Urinary bladder (tissue), 4 donors: ENCODE results near the gene RFC3. TPM values are rescaled to one million over a fixed set of nuclear protein-coding genes. Genes with fewer than 3 reads are reported as not detected.
"Not testable (repeated sequence)": the region's sequence is repeated elsewhere in the genome, so short reads cannot be mapped to it uniquely, and the experiment has no call there.

Source experiments
- DNase-seq: peaks from one replicate; pipeline ENCODE4 v3.0.0-alpha.2; 2015; ENCODE audit errors: extremely low spot score
- H3K27ac ChIP-seq: one replicate; pipeline ENCODE4 v1.5.1; 2013; ENCODE audit warnings: low read depth, mild to moderate bottlenecking, moderate library complexity
- H3K36me3 ChIP-seq: one replicate; pipeline ENCODE4 v1.6.1; 2013; ENCODE audit warnings: mild to moderate bottlenecking, moderate library complexity; ENCODE audit not compliant: insufficient read depth
- H3K4me1 ChIP-seq: one replicate; pipeline ENCODE4 v1.6.1; 2013; ENCODE audit warnings: mild to moderate bottlenecking, moderate library complexity; ENCODE audit not compliant: insufficient read depth
- H3K4me3 ChIP-seq: one replicate; pipeline ENCODE4 v1.5.1; 2013; ENCODE audit warnings: low read depth, low read length
- WGBS: extraction: QIAGEN DNeasy Blood & Tissue Kit; methylation state at CpG from one replicate; pipeline ENCODE4 v1.1.7; 2013; 5-methylcytosine and 5-hydroxymethylcytosine counted together
- polyA plus RNA-seq: library from polyadenylated mRNA; stranded (reverse); fragments of 200-250 nt; gene quantifications from one replicate; pipeline ENCODE4 v1.2.3, GENCODE V29; 2013
- total RNA-seq: library from RNA; depleted of rRNA; stranded (reverse); fragments of >200 nt; gene quantifications from one replicate; pipeline ENCODE4 v1.2.3, GENCODE V29; 2014
- donor health status: healthy with polysubstance abuse.
- donor health status: healthy.

The RFC3 gene
- total and polyA plus RNA-seq, 2 donors = 6.0 to 25.7 TPM

GRCh38 chr13:33794576-33794975 is 23.4 kb upstream of the RFC3 start:
- Histone ChIP-seq H3K27ac (no peak overlapping the region), H3K4me1 (no peaks in the 10 kb centered on the region), H3K4me3 (no peak overlapping the region), H3K36me3 (no peaks in the 10 kb centered on the region)
- no peak for DNase-seq
- WGBS = 73% methylated on average over 4 of the region's 4 CpGs

DNA sequence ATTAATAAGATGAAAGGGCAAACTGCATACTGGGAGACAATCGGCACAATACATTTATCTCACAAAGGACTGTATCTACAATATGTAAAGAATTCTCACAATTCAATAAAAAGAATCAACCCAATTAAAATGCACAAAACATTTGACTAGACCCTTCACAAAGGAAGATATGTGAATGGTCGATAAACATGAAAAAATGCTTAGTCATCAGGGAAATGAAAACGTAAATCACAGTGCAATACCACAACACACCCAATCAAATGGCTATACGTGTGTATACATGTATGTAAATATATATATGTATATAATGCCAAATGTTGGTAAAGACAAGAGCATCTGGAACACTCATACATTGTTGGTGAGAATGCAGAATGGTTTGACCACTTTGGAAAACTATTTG is 21.9 kb upstream of the RFC3 start:
- Histone ChIP-seq H3K4me3 (no peak overlapping the region), H3K36me3 (no peaks in the 10 kb centered on the region), H3K4me1 (no peaks in the 10 kb centered on the region), H3K27ac (no peak overlapping the region)
- WGBS = 85% methylated on average over 4 of the region's 4 CpGs
- DNase-seq = no peak

DNA sequence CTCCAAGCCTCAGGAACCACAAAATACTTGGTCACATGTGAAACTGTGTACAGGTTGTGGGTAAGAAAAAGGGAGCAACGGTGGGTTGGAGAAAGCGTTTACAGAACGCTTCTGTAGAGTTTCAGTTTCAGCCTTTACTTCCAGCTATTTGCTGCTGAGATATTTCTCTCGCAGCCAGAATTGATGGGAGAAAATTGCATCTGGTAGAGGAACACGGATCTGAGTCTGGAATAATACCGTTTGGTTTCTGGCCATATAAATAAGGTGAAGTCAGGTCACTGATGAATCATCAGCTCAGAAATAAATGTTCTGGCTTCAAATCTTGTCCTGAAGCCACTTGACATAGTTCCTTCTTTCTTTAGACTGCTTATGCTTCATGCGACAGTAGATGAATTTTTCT is 20.3 kb upstream of the RFC3 start:
- H3K4me3 ChIP-seq = no peak overlapping the region
- DNase-seq = no peak
- WGBS = 25% methylated on average over 7 of the region's 7 CpGs
- no peaks in the 10 kb centered on the region for H3K4me1 ChIP-seq
- no peaks in the 10 kb centered on the region for H3K36me3 ChIP-seq
- H3K27ac ChIP-seq = no peak overlapping the region

GRCh38 chr13:33798023-33798422 is 19.9 kb upstream of the RFC3 start:
- Histone ChIP-seq H3K4me1 (no peaks in the 10 kb centered on the region), H3K4me3 (no peak overlapping the region), H3K36me3 (no peaks in the 10 kb centered on the region), H3K27ac (no peak overlapping the region)
- 40% methylated on average over 3 of the region's 3 CpGs for WGBS
- no peak for DNase-seq

- H3K36me3 ChIP-seq = no peaks in the 10 kb centered on the region
- peak; percentile 40 for DNase-seq
- H3K4me1 ChIP-seq = no peaks in the 10 kb centered on the region
- no peak overlapping the region for H3K27ac ChIP-seq
- no peak overlapping the region for H3K4me3 ChIP-seq
- WGBS = 35% methylated on average over 6 of the region's 6 CpGs
Observed at GRCh38 chr13:33799950-33800592, 17.9 kb upstream of the RFC3 start.

- H3K4me1 ChIP-seq = no peaks in the 10 kb centered on the region
- DNase-seq = no peak
- 21% methylated on average over 3 of the region's 3 CpGs for WGBS
- no peak overlapping the region for H3K27ac ChIP-seq
- no peaks in the 10 kb centered on the region for H3K36me3 ChIP-seq
- no peak overlapping the region for H3K4me3 ChIP-seq
Observed at GRCh38 chr13:33800646-33801186, 17.2 kb upstream of the RFC3 start.

DNA sequence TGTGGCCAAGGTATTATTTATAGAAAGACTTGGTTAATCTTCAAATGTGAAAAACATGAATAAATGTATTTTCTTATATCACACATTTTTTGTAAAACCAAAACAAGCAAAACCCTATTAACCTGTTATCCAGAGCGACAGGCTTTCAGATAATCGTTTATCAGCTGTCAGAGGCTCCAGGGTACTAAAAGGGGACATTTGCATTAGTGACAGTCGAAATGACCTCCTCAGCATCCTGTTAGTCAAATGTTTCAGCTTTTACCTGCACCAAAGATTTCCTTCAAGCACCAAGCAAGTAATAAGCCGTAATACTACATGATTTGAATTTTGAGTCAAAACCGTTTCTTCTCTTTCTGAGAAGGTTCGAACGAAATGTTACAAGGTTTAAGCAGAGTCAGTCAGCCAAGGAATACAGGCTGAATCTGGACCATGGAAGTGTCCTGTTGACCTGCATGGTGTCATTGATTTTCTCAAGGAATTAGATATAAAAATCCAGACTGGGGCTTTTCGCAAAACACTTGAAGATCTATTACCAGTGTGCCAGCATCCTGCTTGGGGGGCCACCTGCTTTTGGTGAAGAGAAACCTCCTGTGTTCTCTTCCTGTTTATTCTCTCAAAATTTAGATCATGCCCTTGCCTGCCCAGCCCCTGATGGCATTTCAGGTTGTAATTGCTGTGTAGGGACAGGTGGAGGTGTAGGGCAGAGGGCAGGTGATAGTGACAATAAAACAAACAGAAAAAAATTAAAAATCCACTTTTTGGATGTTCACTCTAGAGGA is 11.3 kb upstream of the RFC3 start:
- Histone ChIP-seq H3K27ac (no peak overlapping the region), H3K36me3 (no peaks in the 10 kb centered on the region), H3K4me3 (no peak overlapping the region), H3K4me1 (no peaks in the 10 kb centered on the region)
- no peak for DNase-seq
- WGBS = 74% methylated on average over 8 of the region's 8 CpGs

- DNase-seq, H3K4me1 ChIP-seq, H3K4me3 ChIP-seq, H3K27ac ChIP-seq, H3K36me3 ChIP-seq: not testable (repeated sequence)
- WGBS = 86% methylated on average over 7 of the region's 7 CpGs
Observed at GRCh38 chr13:33812829-33813228, 5.1 kb upstream of the RFC3 start.

DNA sequence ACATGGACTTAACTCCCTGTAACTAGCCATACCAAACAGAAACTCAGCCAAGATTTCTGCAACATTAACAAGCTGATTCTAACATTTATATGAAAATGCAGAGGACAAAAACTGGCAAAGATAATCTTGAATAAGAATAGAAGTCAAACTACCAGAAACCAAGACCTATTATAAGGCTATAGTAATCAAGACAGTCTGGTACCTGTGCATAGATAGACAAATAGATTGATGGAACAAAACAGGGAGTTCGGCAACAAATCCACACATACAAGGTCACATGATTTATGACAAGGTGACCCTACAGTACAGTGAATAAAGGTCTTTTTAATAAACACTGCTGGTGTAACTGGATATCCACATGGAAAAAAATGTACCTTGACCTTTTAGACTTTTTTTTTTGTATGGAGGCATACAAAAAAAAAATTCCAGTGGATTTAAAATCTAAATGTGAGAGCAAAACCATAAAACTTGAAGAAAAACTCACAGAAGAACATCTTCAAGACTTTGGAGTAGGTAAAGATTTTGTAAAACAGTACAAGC is 2.9 kb upstream of the RFC3 start:
- no peak for DNase-seq
- H3K4me3 ChIP-seq = no peak overlapping the region
- H3K36me3 ChIP-seq = no peaks in the 10 kb centered on the region
- no peak overlapping the region for H3K27ac ChIP-seq
- WGBS = 64% methylated on average over 1 of the region's 1 CpG
- H3K4me1 ChIP-seq = no peaks in the 10 kb centered on the region

DNA sequence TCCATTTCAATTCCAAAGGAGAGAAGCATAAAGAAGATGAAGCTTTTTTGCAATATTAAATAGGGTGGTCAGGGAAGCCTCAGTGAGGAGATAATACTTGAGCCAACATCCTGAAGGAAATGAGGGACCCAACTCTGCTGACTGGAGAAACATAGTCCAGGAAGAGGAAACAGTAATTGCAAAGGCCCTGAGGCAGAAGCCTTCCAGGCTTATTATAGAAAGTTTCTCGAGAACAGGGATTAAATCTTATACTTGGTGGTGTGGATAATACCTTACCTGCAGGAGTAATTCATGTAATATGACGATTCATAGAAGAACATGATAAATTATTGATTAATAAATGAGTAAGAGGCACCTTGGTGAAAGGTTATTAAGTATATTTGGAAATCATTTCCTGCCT is 1.0 kb upstream of the RFC3 start:
- Histone ChIP-seq H3K27ac (no peak overlapping the region), H3K4me3 (no peak overlapping the region), H3K36me3 (no peaks in the 10 kb centered on the region), H3K4me1 (no peaks in the 10 kb centered on the region)
- WGBS = 98% methylated on average over 2 of the region's 2 CpGs
- DNase-seq = no peak

GRCh38 chr13:33817513-33817900 is 442 bp upstream of the RFC3 start:
- DNase-seq = no peak
- Histone ChIP-seq H3K36me3 (no peaks in the 10 kb centered on the region), H3K4me1 (no peaks in the 10 kb centered on the region), H3K4me3 (peak overlapping the region; percentile 84), H3K27ac (no peak overlapping the region)
- WGBS = 26% methylated on average over 5 of the region's 5 CpGs

DNA sequence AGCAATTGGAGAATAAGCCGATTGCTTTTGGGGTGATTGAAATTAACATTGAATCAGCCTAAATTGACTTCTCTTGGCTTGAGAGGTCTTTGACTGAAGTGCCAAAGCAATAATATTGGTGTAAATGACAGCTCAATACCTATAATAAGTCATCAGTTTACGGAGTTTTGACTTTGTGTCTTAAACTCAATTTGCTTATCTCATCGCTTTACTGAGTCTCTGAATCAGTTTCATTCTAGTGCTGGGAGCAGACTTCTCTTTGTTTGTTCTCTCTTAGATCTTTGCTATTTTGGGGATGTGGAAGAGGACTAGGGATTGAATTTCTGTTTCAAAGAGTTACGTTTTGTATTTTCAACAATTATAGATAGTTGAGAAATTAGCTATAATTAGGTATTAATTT is 7.1 kb downstream of the RFC3 start:
- DNase-seq = no peak
- WGBS = 93% methylated on average over 4 of the region's 4 CpGs
- H3K4me1 ChIP-seq = no peaks in the 10 kb centered on the region
- no peaks in the 10 kb centered on the region for H3K36me3 ChIP-seq
- H3K4me3 ChIP-seq = no peak overlapping the region
- no peak overlapping the region for H3K27ac ChIP-seq

DNA sequence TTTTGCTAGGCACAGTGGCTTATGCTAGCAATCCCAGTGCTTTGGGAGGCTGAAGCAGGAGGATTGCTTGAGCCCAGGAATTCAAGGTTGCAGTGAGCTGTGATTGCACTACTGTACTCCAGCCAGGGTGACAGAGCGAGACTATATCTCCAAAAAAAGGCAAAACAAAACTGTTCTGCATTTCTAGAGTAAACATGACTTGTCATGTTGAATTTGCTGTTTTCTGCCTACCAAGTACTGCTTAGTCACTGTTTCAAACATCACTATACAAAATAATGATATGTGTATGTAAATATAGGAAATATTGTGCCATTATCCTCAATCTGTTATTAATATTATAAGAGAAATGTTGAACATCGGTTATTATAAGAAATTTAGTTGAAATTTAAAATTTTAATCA is 9.2 kb downstream of the RFC3 start:
- DNase-seq = no peak
- Histone ChIP-seq H3K27ac (no peak overlapping the region), H3K4me3 (no peak overlapping the region), H3K36me3 (no peaks in the 10 kb centered on the region), H3K4me1 (no peaks in the 10 kb centered on the region)
- 97% methylated on average over 2 of the region's 2 CpGs for WGBS
